CD4-positive, alpha-beta T cell treated with Interleukin-10 for 1 hour (primary cell): ENCODE data around the gene KCNJ8.
"Not testable (repeated sequence)": the region's sequence is repeated elsewhere in the genome, so short reads cannot be mapped to it uniquely, and the experiment has no call there.

ENCODE experiments used
- DNase-seq: peaks from one replicate; pipeline ENCODE4 v3.0.0-alpha.2; 2020

The KCNJ8 gene

DNA sequence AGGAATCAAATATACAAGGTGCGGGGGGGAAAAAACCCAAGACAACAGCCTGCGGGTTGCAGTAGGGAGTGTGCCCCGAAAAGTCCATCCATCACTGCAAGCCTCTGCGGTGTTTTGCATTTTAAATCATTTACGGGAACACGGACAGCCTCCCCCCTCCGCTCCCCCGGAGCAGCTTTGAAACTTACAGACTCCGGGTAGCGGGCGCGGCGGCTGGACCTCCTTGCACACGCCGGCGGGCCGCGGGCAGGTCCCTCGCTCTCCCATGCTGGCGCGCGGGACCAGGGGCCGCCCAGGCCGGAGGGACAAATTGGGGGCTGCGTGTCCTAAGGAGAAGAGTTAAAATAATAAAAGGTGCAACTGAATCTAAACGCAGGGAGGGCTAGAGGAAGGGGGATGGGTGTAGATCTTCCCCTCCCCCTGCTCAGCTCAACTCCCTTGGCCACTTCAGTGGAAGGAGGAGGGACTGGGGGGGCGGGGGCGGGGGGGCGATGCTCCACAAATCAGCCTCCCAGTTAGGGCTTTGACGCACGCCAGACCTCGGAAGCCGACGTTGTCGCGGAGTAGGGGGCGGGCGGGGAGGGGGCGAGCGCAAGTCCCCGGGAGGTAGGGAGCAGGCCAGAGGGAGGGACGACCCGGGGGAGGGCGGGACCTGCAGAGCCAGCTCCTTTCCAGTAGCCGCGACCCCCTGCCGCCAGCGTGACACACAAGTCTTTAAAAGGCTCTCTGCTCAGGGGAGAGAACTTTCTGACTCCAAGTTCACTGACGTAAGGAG, at the start of gene KCNJ8:
TSS of gene KCNJ8 (minus strand) at position 349 of the 775 bp plus-strand sequence. CDS start 1,090 bp downstream, outside the sequence.
- DNase-seq: no peak

DNA sequence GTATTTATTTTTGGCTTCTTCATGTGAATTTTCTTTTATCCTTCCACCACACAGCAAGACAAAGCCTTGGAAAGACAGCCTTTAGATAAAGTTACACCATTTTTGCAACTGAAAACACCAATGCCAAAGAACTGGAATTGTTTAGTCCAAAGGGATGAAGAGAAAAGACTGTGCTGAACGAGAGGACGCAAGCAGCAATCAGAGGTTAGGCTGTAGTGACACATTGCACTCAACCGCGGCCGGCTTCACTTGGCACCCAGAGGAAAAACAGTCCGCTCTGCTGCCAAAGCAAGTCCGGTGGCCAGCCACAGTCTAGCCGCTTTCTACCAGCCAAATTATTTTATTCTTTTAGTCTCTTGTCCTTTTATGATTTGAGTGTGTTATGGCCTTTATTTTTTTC, 49.1 kb upstream of the KCNJ8 start:
- DNase-seq: no peak

DNA sequence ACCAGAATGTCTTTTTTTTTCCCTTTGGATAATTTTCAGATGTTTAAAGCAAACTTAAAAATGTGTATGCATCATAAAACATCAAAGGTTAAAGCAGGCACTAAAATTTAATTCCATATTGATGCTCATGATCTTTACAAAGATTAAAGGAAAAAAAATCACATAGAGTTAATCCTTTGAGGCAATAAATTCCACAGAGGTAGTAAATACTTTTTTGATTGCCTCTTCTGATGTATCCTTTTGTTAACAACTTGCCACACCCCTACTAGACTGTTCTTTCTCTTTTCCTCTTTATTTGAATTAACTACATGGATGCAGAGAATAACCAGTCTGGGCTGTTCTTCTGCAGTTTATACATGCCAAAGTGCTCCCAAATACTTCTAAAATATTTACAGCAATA, 45.2 kb upstream of the KCNJ8 start:
- DNase-seq: no peak

DNA sequence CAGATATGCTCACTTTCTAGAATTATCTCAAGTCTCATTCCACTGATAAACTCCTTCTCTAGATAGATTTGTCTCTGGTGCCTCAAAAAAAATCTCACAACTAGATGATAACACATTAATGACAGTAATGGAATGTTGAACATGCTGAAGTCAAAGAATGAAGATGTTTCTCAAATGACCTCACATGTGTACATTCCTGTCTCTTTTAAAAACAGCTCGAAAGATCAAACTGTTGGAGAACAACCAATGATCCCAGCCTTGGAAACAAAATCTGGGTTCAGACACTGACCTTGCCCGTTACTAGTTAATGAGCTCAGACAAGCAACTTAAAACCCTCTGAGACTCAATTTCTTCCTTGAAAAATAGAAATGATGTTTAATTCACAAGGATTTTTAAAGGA, 44.7 kb upstream of the KCNJ8 start:
- DNase-seq: no peak

DNA sequence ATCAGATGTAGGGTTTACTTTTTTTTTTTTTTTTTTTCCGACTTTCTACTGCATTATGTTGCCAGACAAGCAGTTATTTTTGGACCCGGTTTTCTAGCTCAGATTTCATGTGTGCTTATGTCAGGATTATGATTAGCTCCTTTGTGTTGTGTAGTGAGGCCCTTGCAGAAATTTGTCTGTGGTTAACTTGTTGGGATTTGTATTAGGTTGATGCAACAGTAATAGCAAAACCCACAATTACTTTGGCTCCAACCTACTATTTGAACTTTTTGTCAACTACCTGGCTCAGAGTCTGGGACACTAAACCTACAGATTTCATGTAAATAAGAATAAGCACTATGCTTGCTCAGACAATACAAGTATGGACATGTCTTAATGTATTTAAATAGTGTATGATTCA, 44.1 kb upstream of the KCNJ8 start:
- DNase-seq: no peak

DNA sequence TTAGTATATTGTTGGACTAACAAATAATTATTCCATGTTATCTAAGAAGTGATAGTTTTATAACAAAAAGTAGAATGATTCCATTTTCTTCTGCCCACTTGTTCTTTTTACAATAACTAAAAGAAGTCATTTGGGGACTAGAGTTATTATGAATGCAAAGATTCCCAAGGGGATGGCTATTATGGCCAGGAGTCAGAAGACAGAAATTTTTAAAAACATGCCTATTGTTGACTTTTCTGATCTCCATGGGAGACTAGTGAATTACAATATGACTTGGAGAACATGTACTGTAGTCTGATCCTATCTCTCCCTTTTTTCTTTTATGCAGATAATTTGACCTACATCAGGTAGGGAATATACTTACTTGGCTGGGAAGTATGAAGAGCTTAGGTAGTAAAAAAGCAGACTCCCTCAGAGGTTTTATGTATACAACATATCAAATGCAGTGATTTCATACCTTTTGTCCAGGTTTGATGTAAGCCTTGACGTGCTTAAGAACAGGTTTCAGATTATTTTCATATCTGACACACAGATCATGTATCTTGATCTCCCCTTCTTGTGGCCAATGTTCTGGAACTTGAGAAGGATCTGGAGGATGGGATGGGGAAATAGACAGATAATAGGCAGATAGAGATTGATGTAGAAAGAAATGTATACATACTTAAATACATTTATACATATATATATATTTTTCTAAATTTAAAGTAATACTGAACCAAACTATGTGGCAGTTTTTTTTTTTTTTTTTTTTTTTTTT, 41.0 kb upstream of the KCNJ8 start:
- no peak for DNase-seq

DNA sequence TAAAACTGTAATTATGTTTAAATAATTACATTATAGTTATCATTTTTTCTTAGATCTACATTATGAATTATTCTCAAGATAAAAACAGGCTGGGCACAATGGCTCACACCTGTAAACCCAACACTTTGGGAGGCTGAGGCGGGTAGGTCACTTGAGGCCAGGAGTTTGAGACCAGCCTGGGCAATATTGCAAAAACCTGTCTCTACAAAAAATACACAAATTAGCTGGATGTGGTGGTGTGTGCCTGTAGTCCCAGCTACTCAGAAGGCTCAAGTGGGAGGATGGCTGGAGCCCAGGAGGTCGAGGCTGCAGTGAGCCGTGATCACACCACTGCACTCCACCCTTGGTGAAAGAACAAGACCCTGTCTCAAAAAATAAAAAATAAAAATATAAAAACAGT, 40.3 kb upstream of the KCNJ8 start:
- no peak for DNase-seq

DNA sequence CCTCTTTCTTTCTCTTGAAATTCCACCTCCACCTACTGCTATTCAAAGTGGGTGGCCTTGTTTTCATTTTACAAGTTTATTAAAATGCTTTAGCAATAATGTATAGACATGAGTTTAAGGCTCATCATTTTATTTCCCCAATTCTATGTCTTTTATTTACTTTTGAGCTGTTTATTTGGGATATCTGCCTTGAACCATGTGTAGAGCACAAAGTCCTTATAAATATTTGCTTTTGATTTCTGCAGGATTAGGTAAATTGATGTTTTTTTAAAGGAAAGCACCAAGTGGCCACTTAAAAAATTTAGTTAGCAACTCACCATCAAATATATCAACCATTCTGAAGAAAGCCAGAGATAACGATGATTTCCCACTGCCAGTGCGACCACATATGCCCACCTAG, 39.8 kb upstream of the KCNJ8 start:
- DNase-seq: no peak

DNA sequence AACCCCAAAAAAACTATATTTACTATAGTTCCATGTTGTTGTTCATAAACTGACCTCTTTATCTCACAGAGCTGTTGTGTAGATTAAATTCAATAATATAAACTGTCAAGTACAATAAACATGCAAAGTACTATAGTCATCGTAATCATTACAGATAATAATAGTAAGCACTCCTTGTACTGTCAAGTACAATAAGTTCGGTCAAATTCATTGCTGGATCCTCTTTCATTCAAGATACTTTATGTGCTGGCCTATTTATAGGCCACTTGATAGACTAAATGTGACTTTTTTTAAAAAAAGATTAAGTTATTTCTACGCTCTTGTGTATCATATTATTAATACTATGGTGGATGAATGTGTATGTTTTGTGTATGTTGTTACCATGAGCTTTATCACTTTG, 39.2 kb upstream of the KCNJ8 start:
- no peak for DNase-seq

DNA sequence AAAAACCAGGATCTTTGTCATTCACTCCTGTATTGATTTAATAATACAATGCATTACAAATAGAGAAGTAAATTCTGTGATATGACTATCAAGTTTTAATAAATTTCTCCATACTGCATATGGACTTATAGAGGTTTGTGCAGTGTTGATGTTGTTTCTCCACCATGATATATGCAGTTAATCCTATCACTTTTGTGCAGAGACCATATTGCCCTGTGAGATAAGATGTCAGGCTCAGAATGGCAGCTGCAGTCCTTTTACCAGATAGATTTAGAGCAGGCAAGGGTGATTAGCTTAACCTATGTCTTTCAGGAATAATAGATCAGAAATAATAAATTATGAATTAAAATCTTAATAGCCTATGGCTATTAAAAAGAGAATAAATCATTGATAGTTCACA, 38.6 kb upstream of the KCNJ8 start:
- no peak for DNase-seq

DNA sequence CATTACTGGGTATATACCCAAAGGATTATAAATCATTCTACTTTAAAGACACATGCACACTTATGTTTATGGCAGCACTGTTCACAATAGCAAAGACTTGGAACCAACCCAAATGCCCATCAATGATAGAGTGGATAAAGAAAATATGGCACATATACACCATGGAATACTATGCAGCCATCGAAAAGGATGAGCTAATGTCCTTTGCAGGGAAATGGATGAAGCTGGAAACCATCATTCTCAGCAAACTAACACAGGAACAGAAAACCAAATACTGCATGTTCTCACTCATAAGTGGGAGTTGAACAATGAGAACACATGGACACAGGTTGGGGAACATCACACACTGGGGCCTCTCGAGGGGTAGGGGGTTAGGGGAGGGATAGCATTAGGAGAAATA, 37.8 kb upstream of the KCNJ8 start:
- not testable (repeated sequence) for DNase-seq

DNA sequence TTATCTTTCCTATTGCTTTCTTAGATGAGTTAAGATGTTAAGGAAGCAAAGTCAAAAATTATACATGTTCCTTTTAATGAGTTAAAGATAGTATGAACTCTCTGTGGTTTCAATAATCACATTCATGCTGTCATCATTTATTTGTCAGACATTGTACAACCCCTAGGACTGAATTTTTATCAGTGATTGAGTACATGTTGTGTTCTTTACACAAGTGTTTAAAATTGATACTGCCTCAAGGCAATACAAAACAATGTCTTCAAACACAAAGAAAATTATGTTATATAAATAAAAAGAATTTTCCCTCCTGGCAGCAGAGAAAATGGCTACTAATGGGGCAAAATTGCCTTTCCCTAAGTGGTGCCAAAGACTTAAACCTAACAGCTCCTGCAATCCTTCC, 34.6 kb upstream of the KCNJ8 start:
- DNase-seq: no peak

DNA sequence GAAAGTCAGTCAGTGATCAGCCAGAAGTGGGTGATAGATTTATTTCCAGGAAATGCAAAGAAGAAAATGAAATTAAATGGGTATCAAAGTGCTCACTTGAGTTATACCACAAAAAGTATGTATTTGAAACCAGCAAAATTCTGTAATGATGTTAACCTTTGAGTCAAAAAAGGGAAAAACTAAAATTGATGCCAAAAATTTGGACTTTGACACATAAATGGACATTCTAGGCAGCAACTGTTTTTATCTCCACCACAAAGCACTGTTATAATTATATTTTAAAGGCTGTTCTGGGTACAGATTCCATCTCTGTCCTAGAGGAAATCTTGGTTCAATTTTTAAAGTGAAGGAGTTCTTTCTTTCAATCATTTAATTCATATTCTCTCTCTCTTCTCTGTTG, 31.7 kb upstream of the KCNJ8 start:
- no peak for DNase-seq

DNA sequence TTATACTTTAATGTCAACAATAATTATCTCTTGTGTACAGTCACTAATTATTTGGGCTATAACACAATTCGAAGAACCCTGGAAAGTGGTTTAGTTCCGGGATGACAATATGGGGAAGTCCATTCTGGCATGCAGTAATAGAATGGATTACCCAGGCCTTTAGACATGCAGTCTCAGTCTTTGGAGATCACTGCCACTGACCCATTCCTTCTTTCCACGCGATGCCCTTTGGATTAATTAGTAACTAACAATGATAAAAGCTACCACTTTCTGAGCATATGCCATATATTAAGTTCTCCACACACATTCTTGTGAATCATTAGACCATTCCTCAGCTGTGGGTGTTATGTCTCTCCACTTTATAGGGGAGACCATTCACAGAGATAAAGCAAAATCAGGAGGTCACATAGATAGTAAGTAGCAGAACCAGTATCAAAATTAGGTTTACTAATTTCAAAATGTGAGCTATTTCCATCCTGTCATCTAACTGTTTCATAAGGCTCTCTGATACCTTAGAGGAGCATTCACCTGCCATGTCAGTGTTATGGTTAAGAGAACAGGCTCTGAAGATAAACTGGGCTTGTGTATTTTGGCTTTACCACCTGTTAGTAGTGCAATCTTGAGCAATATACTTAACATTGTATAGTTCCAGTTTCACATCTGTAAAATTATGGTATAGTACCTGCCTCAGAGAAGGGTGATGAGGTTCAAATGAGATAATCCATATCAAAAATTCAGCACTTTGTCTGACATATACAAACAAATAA, 27.2 kb upstream of the KCNJ8 start:
- DNase-seq: no peak

DNA sequence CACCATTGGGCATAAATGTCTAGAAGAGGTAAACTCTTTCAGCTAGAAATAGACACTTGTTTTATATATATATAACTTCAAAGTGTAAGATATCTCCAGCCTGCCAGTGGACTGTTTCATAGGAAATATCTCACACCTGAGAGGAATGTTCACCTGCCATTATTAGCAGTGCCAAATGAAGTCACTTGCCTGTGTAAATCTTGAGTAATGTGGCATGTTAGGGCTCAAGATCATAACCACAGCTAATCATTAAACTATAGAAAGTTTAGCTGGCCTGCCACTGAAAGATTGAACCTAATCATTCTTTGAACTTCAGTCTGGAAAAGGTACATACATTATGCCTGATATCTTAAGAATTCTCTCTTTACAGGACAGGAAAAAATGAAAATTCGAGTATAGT, 25.5 kb upstream of the KCNJ8 start:
- no peak for DNase-seq

DNA sequence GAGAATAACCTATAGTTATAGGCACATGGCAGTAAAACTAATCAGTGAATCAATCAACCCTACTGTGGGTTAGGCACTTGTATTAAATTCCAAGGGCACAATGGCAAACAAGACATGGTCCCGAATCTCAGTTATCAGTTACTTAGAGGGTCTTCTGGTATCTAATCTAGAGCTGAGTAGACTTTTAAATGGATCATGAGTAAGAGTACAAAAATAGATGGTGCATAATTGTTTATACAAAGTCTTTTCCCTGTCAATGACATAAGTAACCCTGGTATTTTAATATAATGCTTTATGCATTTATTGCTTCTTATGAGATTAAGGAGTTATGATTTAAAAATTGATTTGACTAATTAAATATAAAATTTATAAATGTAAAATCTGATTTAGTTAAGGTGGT, 23.0 kb upstream of the KCNJ8 start:
- no peak for DNase-seq

DNA sequence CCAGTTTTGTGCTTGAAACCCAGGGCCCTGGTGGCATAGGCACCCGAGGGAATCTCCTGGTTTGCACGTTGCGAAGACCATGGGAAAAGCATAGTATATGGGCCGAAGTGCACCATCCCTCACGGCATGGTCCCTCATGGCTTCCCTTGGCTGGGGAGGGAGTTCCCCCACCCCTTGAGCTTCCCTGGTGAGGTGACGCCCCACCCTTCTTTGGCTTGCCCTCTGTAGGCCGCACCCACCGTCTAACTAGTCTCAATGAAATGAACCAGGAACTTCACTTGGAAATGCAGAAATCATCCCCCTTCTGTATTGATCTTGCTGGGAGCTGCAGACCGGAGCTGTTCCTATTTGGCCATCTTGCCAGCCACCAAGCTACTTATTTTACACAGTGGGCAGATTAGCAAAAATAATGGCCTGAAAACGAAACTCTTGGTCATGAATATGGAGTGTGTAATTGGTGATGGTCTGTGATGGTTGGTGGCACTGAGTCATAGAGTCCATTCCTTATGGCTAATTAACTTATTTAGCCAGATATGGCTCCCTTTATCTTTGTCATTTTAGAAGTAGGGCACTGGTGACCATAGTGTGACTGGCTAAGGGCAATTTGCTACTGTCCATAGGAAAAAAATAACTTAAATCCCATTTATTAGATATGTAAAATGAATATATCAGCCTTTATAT, 21.3 kb upstream of the KCNJ8 start:
- no peak for DNase-seq

DNA sequence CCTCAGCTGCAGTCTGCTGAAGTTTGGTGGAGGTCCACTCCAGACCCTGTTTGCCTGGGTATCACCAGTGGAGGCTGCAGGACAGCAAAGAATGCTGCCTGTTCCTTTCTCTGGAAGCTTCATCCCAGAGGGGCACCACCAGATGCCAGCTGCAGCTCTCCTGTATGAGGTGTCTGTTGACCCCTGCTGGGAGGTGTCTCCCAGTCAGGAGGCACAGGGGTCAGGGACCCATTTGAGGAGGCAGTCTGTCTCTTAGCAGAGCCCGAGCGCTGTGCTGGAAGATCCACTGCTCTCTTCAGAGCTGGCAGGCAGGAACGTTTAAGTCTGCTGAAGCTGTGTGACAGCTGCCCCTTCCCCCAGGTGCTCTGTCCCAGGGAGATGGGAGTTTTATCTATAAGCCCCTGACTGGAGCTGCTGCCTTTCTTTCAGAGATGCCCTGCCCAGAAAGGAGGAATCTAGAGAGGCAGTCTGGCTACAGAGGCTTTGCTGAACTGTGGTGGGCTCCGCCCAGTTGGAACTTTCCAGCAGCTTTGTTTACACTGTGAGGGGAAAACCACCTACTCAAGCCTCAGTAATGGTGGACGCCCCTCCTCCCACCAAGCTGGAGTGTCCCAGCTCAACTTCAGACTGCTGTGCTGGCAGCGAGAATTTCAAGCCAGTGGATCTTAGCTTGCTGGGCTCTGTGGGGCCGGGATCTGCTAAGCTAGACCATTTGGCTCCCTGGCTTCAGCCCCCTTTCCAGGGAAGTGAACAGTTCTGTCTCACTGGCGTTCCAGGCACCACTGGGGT, 20.5 kb upstream of the KCNJ8 start:
- not testable (repeated sequence) for DNase-seq

DNA sequence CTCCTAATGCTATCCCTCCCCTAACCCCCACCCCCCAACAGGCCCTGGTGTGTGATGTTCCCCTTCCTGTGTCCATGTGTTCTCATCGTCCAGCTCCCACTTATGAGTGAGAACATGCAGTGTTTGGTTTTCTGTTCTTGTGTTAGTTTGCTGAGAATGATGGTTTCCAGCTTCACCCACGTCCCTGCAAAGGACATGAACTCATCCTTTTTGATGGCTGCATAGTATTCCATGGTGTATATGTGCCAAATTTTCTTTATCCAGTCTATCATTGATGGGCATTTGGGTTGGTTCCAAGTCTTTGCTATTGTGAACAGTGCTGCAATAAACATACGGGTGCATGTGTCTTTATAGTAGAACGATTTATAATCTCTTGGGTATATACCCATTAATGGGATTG, 15.2 kb upstream of the KCNJ8 start:
- DNase-seq: not testable (repeated sequence)

DNA sequence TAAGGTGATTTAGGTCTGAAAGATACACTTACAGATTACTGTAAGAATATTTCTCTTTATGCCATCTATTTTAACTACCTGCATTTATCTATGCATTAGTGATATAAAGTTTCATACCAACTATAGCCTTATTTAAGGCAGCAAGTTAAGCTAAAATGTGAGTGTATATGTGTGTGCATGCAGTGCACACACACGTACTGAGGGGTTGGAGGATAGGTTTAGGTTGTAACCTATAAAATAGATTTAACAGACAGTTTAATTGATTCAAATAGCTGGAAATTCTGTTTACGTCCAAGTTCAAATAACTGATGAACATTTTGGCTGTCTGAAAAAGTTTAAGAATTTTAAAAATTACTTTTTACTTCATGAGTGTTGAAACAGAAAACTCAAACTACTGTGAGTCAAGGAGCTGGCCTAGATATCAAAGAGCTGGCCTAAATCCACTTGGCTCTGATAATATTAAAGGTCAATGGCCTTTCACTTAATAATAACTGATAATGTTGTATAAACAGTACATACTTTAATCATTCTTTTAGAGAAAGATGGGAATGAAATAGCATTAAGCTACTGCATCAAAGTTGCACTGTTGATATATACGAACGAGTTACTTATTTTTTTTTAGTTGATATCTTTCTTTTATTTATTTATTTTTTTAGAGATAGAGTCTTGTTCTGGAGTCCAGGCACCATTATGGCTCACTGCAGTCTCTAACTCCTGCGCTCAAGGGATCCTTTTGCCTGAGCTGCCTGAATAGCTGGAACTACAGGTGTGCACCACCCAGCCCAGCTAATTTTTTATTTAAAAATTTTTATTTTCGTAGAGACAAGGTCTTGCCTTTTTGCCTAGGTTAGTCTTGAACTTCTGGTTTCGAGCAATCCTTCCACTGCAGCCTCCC, 13.8 kb upstream of the KCNJ8 start:
- DNase-seq: no peak

DNA sequence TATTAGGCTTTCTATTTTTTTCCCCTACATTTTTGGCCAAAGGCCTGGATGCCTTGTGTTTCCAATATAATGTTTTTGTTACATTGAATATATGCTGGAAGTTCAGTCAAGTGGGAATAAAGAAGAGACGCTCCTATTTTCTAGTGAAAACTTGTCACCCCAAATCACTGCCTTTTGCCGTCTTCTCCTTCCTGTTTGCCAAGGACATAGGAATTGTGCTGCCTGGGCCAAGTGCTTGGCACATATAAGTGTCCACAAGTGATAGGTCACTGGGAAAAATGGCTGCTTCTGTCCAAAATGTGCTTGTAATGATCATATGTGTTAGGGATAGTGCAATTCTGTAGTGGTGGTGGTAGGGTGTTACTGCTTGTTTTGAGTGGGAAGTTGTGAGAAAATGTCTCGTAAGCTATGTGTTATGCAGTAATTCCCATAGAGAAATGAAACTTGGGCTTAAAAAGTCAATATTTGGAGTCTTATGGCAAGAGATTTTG, 11.6 kb upstream of the KCNJ8 start:
- DNase-seq: no peak
